ES-I3 (cell line): Measurements from ENCODE around the gene PDGFD.

Experiments
- H3K36me3 ChIP-seq: 2 replicates; pipeline ENCODE4 v1.6.1; 2013; ENCODE audit warnings: mild to moderate bottlenecking, low read length, control low read depth, moderate library complexity; ENCODE audit not compliant: insufficient read depth
- H3K4me1 ChIP-seq: 2 replicates; pipeline ENCODE4 v1.6.1; 2013; ENCODE audit warnings: mild to moderate bottlenecking, control low read depth, low read length; ENCODE audit not compliant: insufficient read depth
- H3K9ac ChIP-seq: 2 replicates; pipeline ENCODE4 v1.6.1; 2013; ENCODE audit warnings: low read depth, mild to moderate bottlenecking, low read length, moderate library complexity
- H3K9me3 ChIP-seq: 2 replicates; pipeline ENCODE4 v1.6.1; 2013; ENCODE audit warnings: mild to moderate bottlenecking, low read length, moderate library complexity; ENCODE audit not compliant: control insufficient read depth, insufficient read depth

Gene PDGFD

GRCh38 chr11:103894034-103894433 is 269.9 kb downstream of the PDGFD start:
- Histone ChIP-seq H3K9ac (no peak overlapping the region), H3K4me1 (no peaks in the 10 kb centered on the region), H3K36me3 (no peaks in the 10 kb centered on the region), H3K9me3 (no peaks in the 10 kb centered on the region)

- Histone ChIP-seq H3K36me3 (no peaks in the 10 kb centered on the region), H3K9ac (no peak overlapping the region), H3K4me1 (no peaks in the 10 kb centered on the region), H3K9me3 (no peaks in the 10 kb centered on the region)
These were observed 270.6 kb downstream of the PDGFD start for GRCh38 chr11:103893371-103893770.

DNA sequence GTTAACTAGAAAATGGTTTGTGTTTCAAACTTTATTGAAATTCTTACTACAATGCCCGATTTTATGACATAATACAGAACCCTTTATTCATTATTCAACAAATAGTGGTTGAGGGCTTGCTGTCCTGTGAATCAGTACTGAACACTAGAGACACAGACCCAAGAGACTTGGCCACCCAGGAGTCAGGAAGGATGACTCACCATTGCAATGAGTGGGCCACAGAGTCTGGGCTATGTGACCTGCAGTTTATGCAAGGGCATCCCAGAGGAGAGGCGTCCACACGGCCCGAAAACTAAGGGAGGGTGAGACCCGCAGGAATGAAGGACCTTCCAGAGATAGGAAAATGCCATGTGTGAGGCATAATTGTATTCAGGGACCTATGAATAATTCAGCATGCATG is 271.3 kb downstream of the PDGFD start:
- Histone ChIP-seq H3K9ac (no peak overlapping the region), H3K9me3 (no peaks in the 10 kb centered on the region), H3K4me1 (no peaks in the 10 kb centered on the region), H3K36me3 (no peaks in the 10 kb centered on the region)

- Histone ChIP-seq H3K9ac (no peak overlapping the region), H3K4me1 (no peaks in the 10 kb centered on the region), H3K36me3 (no peaks in the 10 kb centered on the region), H3K9me3 (no peaks in the 10 kb centered on the region)
These were observed 273.3 kb downstream of the PDGFD start for GRCh38 chr11:103890654-103891053.

- Histone ChIP-seq H3K9me3 (no peaks in the 10 kb centered on the region), H3K9ac (no peak overlapping the region), H3K4me1 (no peaks in the 10 kb centered on the region), H3K36me3 (no peaks in the 10 kb centered on the region)
These were observed 274.3 kb downstream of the PDGFD start for GRCh38 chr11:103889679-103890078.

- Histone ChIP-seq H3K9me3 (no peaks in the 10 kb centered on the region), H3K4me1 (no peaks in the 10 kb centered on the region), H3K36me3 (no peaks in the 10 kb centered on the region), H3K9ac (no peak overlapping the region)
These were observed 275.4 kb downstream of the PDGFD start for GRCh38 chr11:103888541-103888951.

DNA sequence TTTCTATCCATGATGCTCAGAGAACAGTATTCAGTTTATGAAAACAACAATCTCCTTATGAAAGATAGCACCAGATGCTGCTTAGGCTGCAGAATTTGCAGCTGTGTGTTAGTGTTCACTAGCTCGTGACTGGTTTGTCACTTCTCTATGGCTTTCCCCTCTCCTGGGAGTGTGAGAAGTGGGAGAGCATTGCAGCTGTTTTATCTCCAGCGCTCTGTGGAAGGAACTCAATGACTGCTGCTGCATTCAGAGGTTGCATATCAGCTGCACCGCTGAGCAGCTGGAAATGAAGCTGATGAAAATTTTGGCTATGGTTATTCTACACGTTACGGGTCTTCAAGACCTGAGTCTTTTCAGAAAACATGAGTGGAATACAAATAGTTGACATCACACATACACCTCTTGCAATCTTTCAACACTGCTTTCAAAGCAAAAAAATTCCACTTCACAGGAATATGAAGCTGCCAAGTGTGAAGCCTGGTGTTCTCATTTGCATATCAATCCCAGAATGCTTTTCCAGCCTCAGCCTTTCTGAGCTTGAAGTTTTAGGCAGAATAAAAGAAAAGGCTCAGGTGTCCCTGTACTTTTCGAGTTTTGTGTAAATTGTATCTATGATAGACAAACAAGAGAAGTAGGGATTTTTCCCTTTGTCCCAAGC is 276.8 kb downstream of the PDGFD start:
- Histone ChIP-seq H3K9ac (no peak overlapping the region), H3K9me3 (no peaks in the 10 kb centered on the region), H3K36me3 (no peaks in the 10 kb centered on the region), H3K4me1 (no peaks in the 10 kb centered on the region)

GRCh38 chr11:103883856-103884255 is 280.1 kb downstream of the PDGFD start:
- no peaks in the 10 kb centered on the region for H3K9me3 ChIP-seq
- no peaks in the 10 kb centered on the region for H3K4me1 ChIP-seq
- H3K36me3 ChIP-seq = no peaks in the 10 kb centered on the region
- H3K9ac ChIP-seq = no peak overlapping the region

- H3K36me3 ChIP-seq = no peaks in the 10 kb centered on the region
- H3K9ac ChIP-seq = no peak overlapping the region
- H3K4me1 ChIP-seq = no peaks in the 10 kb centered on the region
- no peaks in the 10 kb centered on the region for H3K9me3 ChIP-seq
These were observed 280.7 kb downstream of the PDGFD start for GRCh38 chr11:103883291-103883690.

DNA sequence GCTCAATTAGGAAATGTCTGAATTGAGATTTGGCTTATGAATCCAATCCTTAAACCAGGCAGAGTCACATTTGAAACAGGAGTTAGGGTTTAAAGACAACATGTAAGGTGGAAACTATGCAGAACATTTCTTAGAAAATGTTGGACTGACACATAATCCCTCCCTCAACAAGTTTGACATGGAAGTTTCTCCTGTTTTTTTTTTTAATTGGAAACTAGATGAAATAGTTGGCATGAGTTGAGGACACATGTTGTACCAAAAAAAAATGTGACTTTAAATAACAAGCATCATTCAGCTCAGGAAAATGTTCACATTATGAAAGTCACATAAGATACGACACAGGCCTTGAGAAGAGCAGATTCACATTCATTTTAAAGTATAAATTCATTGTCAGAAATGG is 282.4 kb downstream of the PDGFD start:
- H3K9ac ChIP-seq = no peak overlapping the region
- no peaks in the 10 kb centered on the region for H3K4me1 ChIP-seq
- no peaks in the 10 kb centered on the region for H3K9me3 ChIP-seq
- H3K36me3 ChIP-seq = no peaks in the 10 kb centered on the region

GRCh38 chr11:103880968-103881367 is 283.0 kb downstream of the PDGFD start:
- no peaks in the 10 kb centered on the region for H3K36me3 ChIP-seq
- no peaks in the 10 kb centered on the region for H3K4me1 ChIP-seq
- H3K9me3 ChIP-seq = no peaks in the 10 kb centered on the region
- H3K9ac ChIP-seq = no peak overlapping the region

- H3K4me1 ChIP-seq = no peaks in the 10 kb centered on the region
- H3K36me3 ChIP-seq = no peaks in the 10 kb centered on the region
- H3K9me3 ChIP-seq = no peaks in the 10 kb centered on the region
- no peak overlapping the region for H3K9ac ChIP-seq
These were observed 285.3 kb downstream of the PDGFD start for GRCh38 chr11:103878646-103879045.

DNA sequence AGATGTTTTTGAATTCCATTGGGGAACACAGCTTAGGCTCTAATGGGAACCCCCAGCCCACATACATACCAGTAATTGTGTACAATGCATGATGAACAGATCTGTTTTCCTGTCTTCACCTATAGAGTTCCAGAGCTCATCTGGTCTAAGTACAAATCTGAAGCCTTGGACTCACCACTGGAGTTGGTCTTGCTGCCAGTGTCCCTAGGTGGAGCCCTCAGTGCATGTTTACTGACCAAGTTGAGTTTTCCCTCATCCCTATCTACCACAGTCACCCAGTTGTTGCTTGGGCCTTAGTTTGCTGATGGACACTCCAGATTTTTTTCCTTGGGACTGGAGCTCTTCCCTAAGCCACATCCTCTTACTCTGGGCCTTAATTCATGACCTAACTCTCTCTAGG is 286.7 kb downstream of the PDGFD start:
- Histone ChIP-seq H3K4me1 (no peaks in the 10 kb centered on the region), H3K9me3 (no peaks in the 10 kb centered on the region)

DNA sequence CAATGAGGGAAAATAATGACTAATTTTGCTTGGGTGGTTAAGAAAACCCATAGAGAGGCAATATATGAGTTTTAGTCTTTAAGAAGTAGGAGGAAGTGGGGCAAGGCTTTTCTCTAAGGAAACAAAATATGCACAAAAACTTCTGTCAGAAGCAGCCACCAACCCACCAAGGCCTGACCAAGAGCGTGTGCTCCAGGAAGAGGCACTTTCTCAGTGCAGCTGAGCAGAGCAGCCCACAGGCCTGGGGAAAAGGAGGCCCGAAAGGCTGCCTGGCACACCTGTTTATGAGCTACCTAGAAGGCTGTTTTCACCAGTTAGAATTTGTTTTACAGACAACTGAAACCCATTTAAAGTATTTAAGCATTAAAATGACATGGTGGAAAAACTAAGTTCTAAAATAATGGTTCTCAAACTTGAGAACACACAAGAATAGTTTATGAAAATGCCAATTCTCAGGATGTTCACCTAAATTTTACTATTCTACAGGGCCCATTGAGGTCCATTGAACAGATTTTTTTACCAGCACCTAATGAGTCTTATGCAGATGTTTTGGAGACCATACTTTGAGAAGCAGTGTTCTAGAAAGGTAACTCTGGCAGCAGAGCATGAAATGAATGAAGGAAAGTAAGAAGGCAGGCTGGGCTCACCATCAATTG is 288.0 kb downstream of the PDGFD start:
- Histone ChIP-seq H3K4me1 (no peaks in the 10 kb centered on the region), H3K9ac (no peak overlapping the region)

More for the DNA sequence above, 286.7 kb downstream of the PDGFD start:
- Histone ChIP-seq H3K9ac (no peak overlapping the region), H3K36me3 (no peaks in the 10 kb centered on the region)

DNA sequence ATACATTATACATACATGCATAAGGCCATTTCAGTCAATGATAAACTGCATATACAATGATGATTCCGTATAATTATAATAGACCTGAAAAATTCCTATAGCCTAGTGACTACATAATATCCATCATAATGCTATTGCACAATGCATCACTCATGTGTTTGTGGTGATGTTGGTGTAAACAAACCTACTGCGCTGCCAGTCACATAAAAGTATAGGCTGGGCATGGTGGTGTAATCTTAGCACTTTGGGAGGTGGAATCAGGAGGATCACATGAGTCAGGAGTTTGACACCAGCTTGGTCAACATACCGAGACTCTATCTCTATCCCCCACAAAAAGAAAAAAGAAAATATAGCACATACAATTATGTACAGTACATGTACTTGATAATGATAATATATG is 291.2 kb downstream of the PDGFD start:
- H3K9ac ChIP-seq = no peak overlapping the region
- no peaks in the 10 kb centered on the region for H3K9me3 ChIP-seq
- H3K36me3 ChIP-seq = no peaks in the 10 kb centered on the region
- no peaks in the 10 kb centered on the region for H3K4me1 ChIP-seq

More for the DNA sequence above, 288.0 kb downstream of the PDGFD start:
- Histone ChIP-seq H3K36me3 (no peaks in the 10 kb centered on the region), H3K9me3 (no peaks in the 10 kb centered on the region)
